HepG2 (cell line): ENCODE measurements around the gene ZFAND3. TPM values are rescaled to one million over a fixed set of nuclear protein-coding genes. Genes with fewer than 3 reads are reported as not detected.

Experiments
- ARID3A ChIP-seq: IDR thresholded peaks from 2 replicates; pipeline ENCODE4 v1.6.1; 2012; ENCODE audit warnings: low read depth, low read length, improper control_type of control experiment
- ARNT ChIP-seq: fragments of 450-650 bp; IDR thresholded peaks from 2 replicates; pipeline ENCODE4 v1.6.1; 2017
- BCL6 ChIP-seq: IDR thresholded peaks from 2 replicates; pipeline ENCODE4 v1.6.1; 2016; ENCODE audit warnings: missing genetic modification reagents, missing compliant biosample characterization
- MXD3 ChIP-seq: IDR thresholded peaks from 2 replicates; pipeline ENCODE4 v1.6.1; 2016; ENCODE audit warnings: mild to moderate bottlenecking, missing biosample characterization, missing genetic modification reagents
- NFAT5 ChIP-seq: sonication (generic); formaldehyde crosslinking; IDR thresholded peaks from 2 replicates; pipeline ENCODE4 v1.4.0; 2020; ENCODE audit warnings: missing genetic modification reagents
- PAF1 ChIP-seq: IDR thresholded peaks from 2 replicates; pipeline ENCODE4 v1.6.1; 2016; ENCODE audit warnings: missing genetic modification reagents, missing compliant biosample characterization
- PATZ1 ChIP-seq: sonication (generic); formaldehyde crosslinking; IDR thresholded peaks from 2 replicates; pipeline ENCODE4 v1.4.0; 2020; ENCODE audit warnings: missing genetic modification reagents
- RNF2 ChIP-seq: fragments of 450-650 bp; conservative IDR thresholded peaks from 2 replicates; pipeline ENCODE4 v1.6.1; 2016; ENCODE audit warnings: low read depth
- SRF ChIP-seq: IDR thresholded peaks from 2 replicates; pipeline ENCODE4 v1.6.1; 2011; ENCODE audit warnings: mild to moderate bottlenecking, low read depth, low read length, moderate library complexity
- TAF1 ChIP-seq: sonication (generic); formaldehyde crosslinking; IDR thresholded peaks from 2 replicates; pipeline ENCODE4 v1.4.0; 2020; ENCODE audit warnings: missing genetic modification reagents
- TBX2 ChIP-seq: sonication (generic); formaldehyde crosslinking; IDR thresholded peaks from 2 replicates; pipeline ENCODE4 v1.5.0; 2020; ENCODE audit warnings: missing genetic modification reagents, mild to moderate bottlenecking, borderline replicate concordance
- TERF1 ChIP-seq: sonication (generic); formaldehyde crosslinking; IDR thresholded peaks from 2 replicates; pipeline ENCODE4 v1.8.0; 2022; ENCODE audit warnings: mild to moderate bottlenecking, missing genetic modification reagents, moderate library complexity
- TOE1 ChIP-seq: sonication (generic); formaldehyde crosslinking; IDR thresholded peaks from 2 replicates; pipeline ENCODE4 v1.4.0; 2020; ENCODE audit warnings: mild to moderate bottlenecking, missing genetic modification reagents
- ZFP62 ChIP-seq: sonication (generic); formaldehyde crosslinking; IDR thresholded peaks from 2 replicates; pipeline ENCODE4 v1.4.0; 2020; ENCODE audit warnings: missing genetic modification reagents
- ZNF256 ChIP-seq: sonication (generic); formaldehyde crosslinking; conservative IDR thresholded peaks from 2 replicates; pipeline ENCODE4 v1.4.0; 2020; ENCODE audit warnings: missing genetic modification reagents
- ZNF326 ChIP-seq: sonication (generic); formaldehyde crosslinking; IDR thresholded peaks from 2 replicates; pipeline ENCODE4 v1.4.0; 2020; ENCODE audit warnings: missing genetic modification reagents, borderline replicate concordance
- ZNF337 ChIP-seq: sonication (generic); formaldehyde crosslinking; IDR thresholded peaks from 2 replicates; pipeline ENCODE4 v1.5.1; 2020; ENCODE audit warnings: missing genetic modification reagents, low read depth, mild to moderate bottlenecking, borderline replicate concordance
- ZNF549 ChIP-seq: sonication (generic); formaldehyde crosslinking; IDR thresholded peaks from 2 replicates; pipeline ENCODE4 v1.5.0; 2020; ENCODE audit warnings: missing genetic modification reagents
- ZNF644 ChIP-seq: IDR thresholded peaks from 2 replicates; pipeline ENCODE4 v1.6.1; 2016; ENCODE audit warnings: low read depth
- polyA plus RNA-seq, 8 experiments: library from polyadenylated mRNA; depleted of rRNA in 3 of 8; stranded (reverse) in 7 of 8; unstranded in 1 of 8; fragments of >200 nt; fragmentation: Illumina TruSeq in 4 of 8; extraction: Trizol in 4 of 8; gene quantifications; 2 replicates each; pipeline versions ENCODE4 v1.2.1 to v1.2.3, GENCODE V29; 2011 to 2016; ENCODE audit warnings: low read depth in 4 of 8, missing spikeins in 1 of 8, mixed read lengths in 1 of 8; ENCODE audit not compliant: insufficient read depth in 1 of 8
- total RNA-seq, 5 experiments: library from RNA; depleted of rRNA; stranded (reverse); fragments of >200 nt; fragmentation: Illumina TruSeq; extraction: Trizol; gene quantifications; 2 replicates each; pipeline ENCODE4 v1.2.3, GENCODE V29; 2016; ENCODE audit warnings: low read depth in 1 of 5

The ZFAND3 gene
- total and polyA plus RNA-seq, 2 of the 13 experiments (the other 11 are each of a cell fraction or from before 2014, with no cell fraction given) = 16.4 to 17.1 TPM

GRCh38 chr6:37818536-37819176, 871 bp upstream of the ZFAND3 start (continued):
- 0 out of 2 replicates have a peak, but pooled peaks have one; percentile 42 for TF ChIP-seq PAF1
- TF ChIP-seq BCL6 (CRISPR knock-in tag) = no peak
- TF ChIP-seq TERF1 (CRISPR knock-in tag) = no peak
- TF ChIP-seq ZNF256 = 0 out of 2 replicates have a peak, but pooled peaks have one; percentile 50
- 0 out of 2 replicates have a peak, but pooled peaks have one; percentile 27 for TF ChIP-seq ZFP62 (CRISPR knock-in tag)
- TF ChIP-seq ZNF549 = no peak
- no peak for TF ChIP-seq ZNF644
- no peak for TF ChIP-seq RNF2
- no peak; the same call in 1 of the 2 replicates for TF ChIP-seq PATZ1 (CRISPR knock-in tag)
- TF ChIP-seq ARID3A = no peak
- no peak for TF ChIP-seq ZNF337 (CRISPR knock-in tag)
- peak; percentile 88 for TF ChIP-seq NFAT5 (CRISPR knock-in tag)
- TF ChIP-seq MXD3 = no peak
- no peak; the same call in 1 of the 2 replicates for TF ChIP-seq TBX2
- no peak for TF ChIP-seq ZNF326
- TF ChIP-seq SRF = peak; percentile 51; the same call in 1 of the 2 replicates
- TF ChIP-seq ARNT = no peak
- TF ChIP-seq TAF1 (CRISPR knock-in tag) = peak; percentile 81
- no peak for TF ChIP-seq TOE1 (CRISPR knock-in tag)
